Neural cell (in vitro differentiated cells): ENCODE data around the gene ALK. TPM values are rescaled to one million over a fixed set of nuclear protein-coding genes. Genes with fewer than 3 reads are reported as not detected.

Experiments used
- H2AFZ ChIP-seq: fragments of 200-600, 300-800 bp; sonication (generic), shearing (Covaris generic); 2 replicates; pipeline ENCODE4 v1.6.0; 2014; ENCODE audit warnings: low read depth, mild to moderate bottlenecking, antibody characterized with exemption, low read length, moderate library complexity
- H3F3A ChIP-seq: fragments of 200-600 bp; shearing (Covaris generic); 2 replicates; pipeline ENCODE4 v1.6.1; 2016; ENCODE audit warnings: mild to moderate bottlenecking, moderate library complexity, mixed read lengths, antibody characterized with exemption, low read length; ENCODE audit not compliant: insufficient read depth, poor library complexity, severe bottlenecking
- H3K27ac ChIP-seq: fragments of 200-600, 300-800 bp; sonication (generic), shearing (Covaris generic); 2 replicates; pipeline ENCODE4 v1.5.1; 2014; ENCODE audit warnings: mild to moderate bottlenecking, low read length, moderate library complexity
- H3K27me3 ChIP-seq: fragments of 300-800, 200-600 bp; sonication (generic), shearing (Covaris generic); 2 replicates; pipeline ENCODE4 v1.6.0; 2014; ENCODE audit warnings: mild to moderate bottlenecking, low read depth, low read length, moderate library complexity; ENCODE audit not compliant: insufficient read depth
- H3K36me3 ChIP-seq: fragments of 300-800, 200-600 bp; sonication (generic), shearing (Covaris generic); 2 replicates; pipeline ENCODE4 v1.5.1; 2014; ENCODE audit warnings: mild to moderate bottlenecking, antibody characterized with exemption, low read length, moderate library complexity; ENCODE audit not compliant: insufficient read depth
- H3K4me2 ChIP-seq: fragments of 300-800, 200-600 bp; sonication (generic), shearing (Covaris generic); 2 replicates; pipeline ENCODE4 v1.6.0; 2014; ENCODE audit warnings: mild to moderate bottlenecking, low read length
- H3K4me3 ChIP-seq: fragments of 300-800, 200-600 bp; sonication (generic), shearing (Covaris generic); 2 replicates; pipeline ENCODE4 v1.5.1; 2014; ENCODE audit warnings: mild to moderate bottlenecking, low read length, moderate library complexity
- H3K79me2 ChIP-seq: fragments of 200-600 bp; shearing (Covaris generic); replicated peaks from 2 replicates; pipeline ENCODE4 v1.6.0; 2014; ENCODE audit warnings: mild to moderate bottlenecking, low read length, moderate library complexity; ENCODE audit not compliant: insufficient read depth
- H3K9ac ChIP-seq: fragments of 300-800, 200-600 bp; sonication (generic), shearing (Covaris generic); 2 replicates; pipeline ENCODE4 v1.6.1; 2016; ENCODE audit warnings: mild to moderate bottlenecking, low read length, mixed read lengths
- H3K9me2 ChIP-seq: fragments of 200-600 bp; shearing (Covaris generic); 2 replicates; pipeline ENCODE4 v1.6.1; 2016; ENCODE audit warnings: mild to moderate bottlenecking, low read length, mixed read lengths; ENCODE audit not compliant: insufficient read depth
- H3K9me3 ChIP-seq: fragments of 200-600, 300-800 bp; sonication (generic), shearing (Covaris generic); 2 replicates; pipeline ENCODE4 v1.6.1; 2016; ENCODE audit warnings: mild to moderate bottlenecking, mixed run types, low read length, moderate library complexity, mixed read lengths
- H4K20me1 ChIP-seq: fragments of 200-600 bp; shearing (Covaris generic); 2 replicates; pipeline ENCODE4 v1.6.1; 2016; ENCODE audit warnings: mild to moderate bottlenecking, mixed run types; ENCODE audit not compliant: insufficient read depth
- EP300 ChIP-seq: fragments of 450-650 bp; conservative IDR thresholded peaks from 2 replicates; pipeline ENCODE4 v1.6.1; 2014; ENCODE audit warnings: antibody characterized with exemption, mild to moderate bottlenecking, moderate library complexity; ENCODE audit not compliant: poor library complexity, severe bottlenecking
- EZH2 ChIP-seq: fragments of 200-600, 300-800 bp; shearing (Covaris generic), sonication (generic); IDR thresholded peaks from 2 replicates; pipeline ENCODE4 v1.6.1; 2014; ENCODE audit warnings: antibody characterized with exemption, low read length, borderline replicate concordance, mild to moderate bottlenecking; ENCODE audit not compliant: insufficient read depth, poor library complexity, severe bottlenecking
- MXI1 ChIP-seq: fragments of 450-650 bp; conservative IDR thresholded peaks from 2 replicates; pipeline ENCODE4 v1.6.1; 2014; ENCODE audit warnings: antibody characterized with exemption, mild to moderate bottlenecking; ENCODE audit not compliant: poor library complexity, severe bottlenecking
- POLR2AphosphoS5 ChIP-seq: IDR thresholded peaks from 2 replicates; pipeline ENCODE4 v1.6.1; 2012
- RAD21 ChIP-seq: fragments of 450-650 bp; conservative IDR thresholded peaks from 2 replicates; pipeline ENCODE4 v1.6.1; 2014; ENCODE audit warnings: antibody characterized with exemption, mild to moderate bottlenecking, moderate library complexity
- SMC3 ChIP-seq: fragments of 450-650 bp; conservative IDR thresholded peaks from 2 replicates; pipeline ENCODE4 v1.6.1; 2014; ENCODE audit warnings: antibody characterized with exemption, mild to moderate bottlenecking, moderate library complexity; ENCODE audit not compliant: poor library complexity
- TAF1 ChIP-seq: IDR thresholded peaks from 2 replicates; pipeline ENCODE4 v1.6.1; 2012; ENCODE audit warnings: low read depth
- polyA plus RNA-seq: library from polyadenylated mRNA; depleted of rRNA; stranded (reverse); fragments of >200 nt; gene quantifications from 2 replicates; pipeline ENCODE4 v1.2.3, GENCODE V29; 2014
- TF ChIP-seq, protein P1 (sequence below): fragments of 450-650 bp; IDR thresholded peaks from 2 replicates; pipeline ENCODE4 v1.5.1; 2014; ENCODE audit warnings: antibody characterized with exemption, mild to moderate bottlenecking, moderate library complexity; ENCODE audit not compliant: poor library complexity, severe bottlenecking
- TF ChIP-seq, protein P2 (sequence below): IDR thresholded peaks from 2 replicates; pipeline ENCODE4 v1.6.1; 2012; ENCODE audit warnings: borderline replicate concordance

The ALK gene
- polyA plus RNA-seq, 1 donor from 2014 or later: 7.1 TPM

DNA sequence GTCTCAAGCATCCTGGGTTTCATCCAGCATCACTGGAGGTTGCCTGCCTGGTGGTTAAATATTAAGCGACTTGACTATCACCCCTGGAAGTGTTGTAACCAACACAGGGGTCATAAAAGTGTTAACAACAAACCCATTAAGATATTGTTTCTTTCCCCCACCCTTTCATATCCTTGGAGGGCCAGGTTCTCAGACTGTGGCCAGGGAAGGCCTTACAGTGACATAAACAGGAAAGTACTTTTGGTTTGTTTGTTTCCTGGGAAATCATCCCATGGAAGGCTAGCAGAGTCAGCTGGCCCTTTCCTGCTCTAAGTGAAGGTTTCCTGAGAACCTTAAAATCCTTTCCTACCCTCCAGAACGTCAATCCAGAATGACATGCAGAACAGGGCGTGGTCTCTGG lies 645.2 kb downstream of the ALK start:
- no peak overlapping the region for H3K9ac ChIP-seq
- no peak overlapping the region for H3K27ac ChIP-seq
- no peak overlapping the region for H3K4me3 ChIP-seq
- H3K9me3 ChIP-seq: no peaks in the 10 kb centered on the region
- no peaks in the 10 kb centered on the region for H3F3A ChIP-seq
- no peaks in the 10 kb centered on the region for H3K79me2 ChIP-seq
- H3K9me2 ChIP-seq: no peaks in the 10 kb centered on the region
- H3K36me3 ChIP-seq: no peaks in the 10 kb centered on the region
- TF ChIP-seq, protein P1, sequence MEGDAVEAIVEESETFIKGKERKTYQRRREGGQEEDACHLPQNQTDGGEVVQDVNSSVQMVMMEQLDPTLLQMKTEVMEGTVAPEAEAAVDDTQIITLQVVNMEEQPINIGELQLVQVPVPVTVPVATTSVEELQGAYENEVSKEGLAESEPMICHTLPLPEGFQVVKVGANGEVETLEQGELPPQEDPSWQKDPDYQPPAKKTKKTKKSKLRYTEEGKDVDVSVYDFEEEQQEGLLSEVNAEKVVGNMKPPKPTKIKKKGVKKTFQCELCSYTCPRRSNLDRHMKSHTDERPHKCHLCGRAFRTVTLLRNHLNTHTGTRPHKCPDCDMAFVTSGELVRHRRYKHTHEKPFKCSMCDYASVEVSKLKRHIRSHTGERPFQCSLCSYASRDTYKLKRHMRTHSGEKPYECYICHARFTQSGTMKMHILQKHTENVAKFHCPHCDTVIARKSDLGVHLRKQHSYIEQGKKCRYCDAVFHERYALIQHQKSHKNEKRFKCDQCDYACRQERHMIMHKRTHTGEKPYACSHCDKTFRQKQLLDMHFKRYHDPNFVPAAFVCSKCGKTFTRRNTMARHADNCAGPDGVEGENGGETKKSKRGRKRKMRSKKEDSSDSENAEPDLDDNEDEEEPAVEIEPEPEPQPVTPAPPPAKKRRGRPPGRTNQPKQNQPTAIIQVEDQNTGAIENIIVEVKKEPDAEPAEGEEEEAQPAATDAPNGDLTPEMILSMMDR: no peak
- TF ChIP-seq POLR2AphosphoS5: no peak
- TF ChIP-seq EP300: no peak
- TF ChIP-seq MXI1: no peak
- H4K20me1 ChIP-seq: no peaks in the 10 kb centered on the region
- no peaks in the 10 kb centered on the region for H3K27me3 ChIP-seq
- no peak overlapping the region for H3K4me2 ChIP-seq
- no peak overlapping the region for H2AFZ ChIP-seq

DNA sequence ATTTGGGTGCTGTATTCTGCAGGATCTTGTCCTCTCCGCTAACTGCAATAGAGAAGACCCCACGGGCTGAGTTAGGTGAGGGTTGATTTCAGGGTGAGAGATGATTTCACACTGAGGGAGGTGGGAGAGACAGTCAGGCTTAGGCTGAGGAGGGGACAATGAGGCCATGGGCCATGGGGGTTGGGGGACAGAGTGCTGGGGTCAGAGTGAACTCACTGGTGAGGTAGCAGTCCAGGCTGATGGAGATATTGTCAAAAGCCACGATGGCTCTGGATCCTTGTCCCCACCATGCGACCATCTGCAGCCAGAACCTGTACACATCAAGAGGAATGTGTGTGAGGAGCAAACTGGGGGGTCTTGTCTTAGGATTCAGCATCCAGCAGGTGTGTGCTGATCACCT lies 646.2 kb downstream of the ALK start:
- H2AFZ ChIP-seq: no peak overlapping the region
- H4K20me1 ChIP-seq: no peaks in the 10 kb centered on the region
- TF ChIP-seq EP300: no peak
- TF ChIP-seq SMC3: no peak
- TF ChIP-seq TAF1: no peak
- no peaks in the 10 kb centered on the region for H3K79me2 ChIP-seq
- H3K36me3 ChIP-seq: no peaks in the 10 kb centered on the region
- H3K9me3 ChIP-seq: no peaks in the 10 kb centered on the region
- H3K4me2 ChIP-seq: no peak overlapping the region
- no peak overlapping the region for H3K4me3 ChIP-seq
- H3K9me2 ChIP-seq: no peaks in the 10 kb centered on the region
- no peak overlapping the region for H3K9ac ChIP-seq
- H3F3A ChIP-seq: no peaks in the 10 kb centered on the region
- H3K27me3 ChIP-seq: no peaks in the 10 kb centered on the region
- H3K27ac ChIP-seq: no peak overlapping the region

- Histone ChIP-seq H3K4me3 (no peak overlapping the region), H3K9me2 (no peaks in the 10 kb centered on the region), H3F3A (no peaks in the 10 kb centered on the region), H4K20me1 (no peaks in the 10 kb centered on the region), H3K4me2 (no peak overlapping the region), H3K9ac (no peak overlapping the region), H3K36me3 (no peaks in the 10 kb centered on the region), H2AFZ (no peak overlapping the region), H3K27ac (no peak overlapping the region), H3K27me3 (no peaks in the 10 kb centered on the region), H3K9me3 (no peaks in the 10 kb centered on the region), H3K79me2 (no peaks in the 10 kb centered on the region)
- no peak for TF ChIP-seq RAD21
- TF ChIP-seq, protein P2, sequence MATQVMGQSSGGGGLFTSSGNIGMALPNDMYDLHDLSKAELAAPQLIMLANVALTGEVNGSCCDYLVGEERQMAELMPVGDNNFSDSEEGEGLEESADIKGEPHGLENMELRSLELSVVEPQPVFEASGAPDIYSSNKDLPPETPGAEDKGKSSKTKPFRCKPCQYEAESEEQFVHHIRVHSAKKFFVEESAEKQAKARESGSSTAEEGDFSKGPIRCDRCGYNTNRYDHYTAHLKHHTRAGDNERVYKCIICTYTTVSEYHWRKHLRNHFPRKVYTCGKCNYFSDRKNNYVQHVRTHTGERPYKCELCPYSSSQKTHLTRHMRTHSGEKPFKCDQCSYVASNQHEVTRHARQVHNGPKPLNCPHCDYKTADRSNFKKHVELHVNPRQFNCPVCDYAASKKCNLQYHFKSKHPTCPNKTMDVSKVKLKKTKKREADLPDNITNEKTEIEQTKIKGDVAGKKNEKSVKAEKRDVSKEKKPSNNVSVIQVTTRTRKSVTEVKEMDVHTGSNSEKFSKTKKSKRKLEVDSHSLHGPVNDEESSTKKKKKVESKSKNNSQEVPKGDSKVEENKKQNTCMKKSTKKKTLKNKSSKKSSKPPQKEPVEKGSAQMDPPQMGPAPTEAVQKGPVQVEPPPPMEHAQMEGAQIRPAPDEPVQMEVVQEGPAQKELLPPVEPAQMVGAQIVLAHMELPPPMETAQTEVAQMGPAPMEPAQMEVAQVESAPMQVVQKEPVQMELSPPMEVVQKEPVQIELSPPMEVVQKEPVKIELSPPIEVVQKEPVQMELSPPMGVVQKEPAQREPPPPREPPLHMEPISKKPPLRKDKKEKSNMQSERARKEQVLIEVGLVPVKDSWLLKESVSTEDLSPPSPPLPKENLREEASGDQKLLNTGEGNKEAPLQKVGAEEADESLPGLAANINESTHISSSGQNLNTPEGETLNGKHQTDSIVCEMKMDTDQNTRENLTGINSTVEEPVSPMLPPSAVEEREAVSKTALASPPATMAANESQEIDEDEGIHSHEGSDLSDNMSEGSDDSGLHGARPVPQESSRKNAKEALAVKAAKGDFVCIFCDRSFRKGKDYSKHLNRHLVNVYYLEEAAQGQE: no peak
- TF ChIP-seq POLR2AphosphoS5: no peak
- TF ChIP-seq, protein P1: no peak
- TF ChIP-seq EZH2: no peak
- TF ChIP-seq SMC3: no peak
- no peak for TF ChIP-seq MXI1
- TF ChIP-seq EP300: no peak
- no peak for TF ChIP-seq TAF1
Observed at GRCh38 chr2:29273685-29274611, 647.4 kb downstream of the ALK start.
